ENCODE results near the gene STAT3.
"Not testable (repeated sequence)": the region's sequence is repeated elsewhere in the genome, so short reads cannot be mapped to it uniquely, and the experiment has no call there.

Gene STAT3

DNA sequence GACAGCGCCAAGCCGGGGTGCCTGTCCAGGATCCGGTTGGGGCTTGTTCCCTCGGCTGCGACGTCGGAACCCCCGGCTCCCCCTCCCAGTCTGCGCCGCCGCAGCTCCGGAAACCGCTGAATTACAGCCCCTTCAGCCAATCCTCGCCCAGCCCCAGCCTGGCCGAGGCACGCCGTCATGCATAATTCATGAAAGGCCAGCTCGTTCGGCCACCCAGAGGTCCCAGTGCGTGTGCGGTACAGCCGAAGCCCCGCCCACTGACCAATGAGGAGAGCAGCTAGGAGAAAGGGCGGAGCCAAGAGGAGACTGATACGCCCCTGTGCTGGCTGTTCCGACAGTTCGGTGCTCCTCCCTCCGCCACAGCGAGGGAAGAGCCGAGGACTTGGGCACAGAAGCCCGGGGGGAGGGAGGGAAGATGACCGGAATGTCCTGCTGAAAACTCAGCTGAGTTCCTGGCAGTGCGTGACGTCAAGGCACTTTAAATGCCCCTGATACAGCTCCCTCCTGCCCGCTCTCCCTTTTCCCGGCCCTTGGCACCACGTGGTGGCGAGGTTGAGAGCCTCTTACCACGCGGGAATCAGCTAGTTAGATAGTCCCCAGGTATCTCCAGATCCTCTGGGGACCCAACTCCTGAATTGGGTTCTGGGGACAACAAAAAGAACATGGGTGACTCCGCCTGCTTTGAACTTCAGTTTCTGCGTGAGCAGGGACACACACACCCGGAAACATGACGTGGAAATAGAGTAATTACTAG is at the start of gene STAT3:
Gene STAT3, minus strand, starts transcription at position 62 of the 754 bp plus-strand sequence. CDS start 39,926 bp downstream, outside the sequence.
- peak; percentile 100 for DNase-seq

DNA sequence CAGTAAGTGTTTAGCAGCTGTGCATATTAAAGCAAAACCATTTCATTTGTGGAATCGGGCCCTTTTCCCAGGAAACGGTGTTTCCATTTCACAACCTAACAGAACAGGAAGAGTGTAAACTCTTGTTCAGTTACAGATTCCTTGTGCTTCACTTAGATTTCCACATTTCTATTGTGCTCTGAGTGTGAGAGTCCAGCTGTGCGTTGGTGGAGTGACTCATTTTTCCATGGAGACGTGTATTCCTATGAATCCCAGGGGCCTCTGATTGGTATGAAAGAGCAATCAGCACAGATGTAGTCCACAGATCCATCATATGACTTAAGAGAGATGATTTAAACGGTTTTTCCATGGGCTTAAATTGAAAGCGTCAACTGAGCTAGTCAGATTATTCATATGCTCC is 48.1 kb upstream of the STAT3 start:
- no peak for DNase-seq

DNA sequence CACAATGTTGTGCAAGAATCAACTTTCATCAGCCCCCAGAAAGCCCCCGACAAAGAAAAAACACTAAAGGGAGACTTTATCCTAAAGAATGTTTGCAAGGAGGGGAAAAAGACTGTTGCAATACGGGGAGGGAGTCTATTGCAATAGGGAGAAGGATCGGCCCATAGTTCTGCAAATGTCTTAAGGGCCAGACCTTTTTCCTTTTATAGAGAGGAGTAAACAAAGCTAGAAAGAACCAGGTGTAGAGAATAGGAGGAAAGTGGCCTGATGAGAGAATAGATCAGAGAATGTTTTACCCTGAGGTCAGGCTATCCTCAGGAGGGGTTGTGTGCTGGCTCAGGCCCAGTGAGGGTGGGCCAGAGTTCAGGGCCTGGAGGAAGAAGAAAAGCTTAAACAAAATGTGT is 43.5 kb upstream of the STAT3 start:
- no peak for DNase-seq

DNA sequence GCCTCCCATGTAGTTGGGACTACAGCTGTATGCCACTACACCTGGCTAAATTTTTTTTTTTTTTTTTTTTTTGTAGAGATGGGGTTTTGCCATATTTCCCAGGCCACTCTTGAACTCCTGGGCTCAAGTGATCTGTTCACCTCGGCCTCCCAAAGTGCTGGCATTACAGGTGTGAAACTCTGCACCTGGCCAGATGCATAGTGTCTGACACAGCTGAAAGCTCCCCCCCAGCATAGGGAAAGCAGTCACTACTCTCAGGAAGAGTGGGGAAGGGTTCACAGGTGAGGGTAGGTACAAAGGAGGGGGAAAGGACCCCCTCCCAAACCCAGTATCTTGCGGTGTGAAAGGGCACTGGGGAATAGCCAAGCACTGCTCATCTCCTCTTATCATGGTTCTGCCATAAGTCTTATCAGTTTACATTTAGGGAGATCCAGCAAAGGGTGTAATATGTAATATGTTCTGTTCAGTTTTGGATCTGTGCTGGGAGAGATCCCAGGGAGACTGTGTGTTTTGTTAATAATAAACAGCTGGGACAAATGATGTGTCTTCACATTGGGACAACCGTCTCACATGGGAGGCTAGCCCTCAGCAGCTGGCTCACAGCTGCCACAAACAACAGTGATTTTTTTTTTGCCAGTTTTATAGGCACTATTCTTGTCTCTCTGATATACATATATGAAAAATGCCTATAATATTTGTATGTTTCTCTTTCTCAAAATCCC is 41.6 kb upstream of the STAT3 start:
- no peak for DNase-seq

GRCh38 chr17:42428141-42428944 is 40.1 kb upstream of the STAT3 start:
- DNase-seq, result peak; percentile 28 to 41

- DNase-seq, result no peak
Observed at GRCh38 chr17:42424991-42425610, 36.9 kb upstream of the STAT3 start.

DNA sequence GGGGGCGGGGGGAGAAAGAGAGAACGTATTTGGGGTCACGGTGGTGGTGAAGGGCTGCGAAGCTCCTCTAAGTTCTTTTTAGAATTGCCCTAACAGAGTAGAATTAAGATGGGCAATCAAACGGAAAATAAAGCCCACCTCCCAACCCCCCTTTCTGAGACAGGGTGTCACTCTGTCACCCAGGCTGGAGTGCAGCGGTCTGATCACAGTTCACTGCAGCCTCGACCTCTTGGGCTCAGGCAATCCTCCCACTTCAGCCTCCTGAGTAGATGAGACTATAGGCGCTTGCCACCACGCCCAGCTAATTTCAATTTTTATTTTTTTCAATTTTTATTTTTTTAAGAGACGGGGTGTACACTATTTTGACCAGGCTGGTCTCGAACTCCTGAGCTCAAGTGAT is 35.5 kb upstream of the STAT3 start:
- no peak for DNase-seq

GRCh38 chr17:42422958-42423712 is 34.9 kb upstream of the STAT3 start, which contains the start of gene CAVIN1:
TSS of gene CAVIN1 (minus strand) at chr17:42423256. CDS start at chr17:42423097, 159 bp downstream.
- DNase-seq, result peak; percentile 38 to 52

DNA sequence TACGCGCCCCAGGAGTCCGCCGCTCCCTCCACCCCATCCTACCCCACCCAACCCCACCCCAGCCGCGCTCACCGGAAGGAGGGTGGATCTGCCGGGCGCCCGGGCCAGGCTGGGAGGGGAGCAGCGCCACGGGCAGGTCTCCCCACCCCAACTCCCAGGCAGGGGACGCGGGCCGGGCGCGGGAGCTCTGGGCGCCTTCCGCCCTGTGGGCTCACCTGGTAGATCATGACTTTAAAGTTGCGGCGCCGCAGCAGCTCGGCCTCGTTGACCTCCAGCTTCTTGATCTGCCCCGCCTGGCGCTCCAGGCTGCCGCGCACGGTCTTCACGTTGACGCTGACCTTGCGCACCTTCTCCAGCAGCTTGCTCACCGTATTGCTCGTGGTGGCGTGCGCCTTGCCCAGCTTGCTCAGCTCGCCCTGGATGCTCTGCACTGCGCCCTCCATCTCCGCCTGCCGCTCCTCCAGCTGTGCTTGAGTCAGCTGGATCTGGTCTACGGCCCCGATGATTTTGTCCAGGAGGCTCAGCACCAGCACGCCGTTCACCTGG is 34.2 kb upstream of the STAT3 start:
- peak; percentile 37 to 44 for DNase-seq

DNA sequence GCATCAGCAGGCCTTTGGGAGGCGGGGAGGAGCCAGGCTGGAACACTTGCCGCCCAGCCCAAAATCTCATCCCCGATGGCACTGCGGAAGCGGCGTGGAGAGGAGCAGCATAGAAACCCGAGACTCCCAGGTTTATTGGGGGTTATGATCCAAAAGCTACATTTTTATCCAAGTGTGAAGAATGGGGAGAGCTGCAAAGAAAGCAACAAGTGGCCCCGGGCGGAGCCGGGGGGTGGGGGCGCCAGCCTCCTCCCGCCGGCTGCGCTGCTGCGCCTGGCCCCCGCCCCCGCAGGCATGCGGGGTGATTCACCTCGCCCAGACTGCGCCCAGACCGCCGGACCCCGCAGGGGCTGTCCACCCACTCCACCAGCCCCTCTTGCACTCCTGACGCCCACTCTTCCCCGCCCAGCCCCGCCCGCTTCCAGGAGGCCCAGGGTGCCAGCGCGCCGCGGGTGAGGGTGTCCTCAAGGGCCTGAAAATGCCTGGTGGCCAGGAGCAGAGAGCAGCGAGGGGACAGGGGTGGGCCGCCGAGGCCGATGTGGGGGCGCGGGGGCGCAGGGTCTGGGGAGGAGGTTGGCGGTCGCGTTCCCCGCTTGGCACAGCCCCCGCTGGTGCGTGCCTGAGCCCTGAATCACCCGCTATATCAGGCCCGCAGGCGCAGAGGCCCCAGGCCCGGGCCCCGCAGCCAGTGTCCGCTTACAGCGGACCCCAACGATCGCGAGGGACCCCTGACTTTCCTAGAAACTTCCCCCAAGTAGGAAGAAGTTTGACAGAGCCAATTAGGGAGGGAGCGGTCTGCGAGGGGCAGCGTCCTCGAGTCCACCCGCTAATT is 33.5 kb upstream of the STAT3 start:
- no peak for DNase-seq

- DNase-seq, result no peak
Observed at GRCh38 chr17:42421136-42421506, 32.9 kb upstream of the STAT3 start.

- not testable (repeated sequence) for DNase-seq
Observed at GRCh38 chr17:42417981-42418380, 29.7 kb upstream of the STAT3 start.

GRCh38 chr17:42414704-42415409 is 26.6 kb upstream of the STAT3 start:
- DNase-seq, result peak; percentile 62 to 68

DNA sequence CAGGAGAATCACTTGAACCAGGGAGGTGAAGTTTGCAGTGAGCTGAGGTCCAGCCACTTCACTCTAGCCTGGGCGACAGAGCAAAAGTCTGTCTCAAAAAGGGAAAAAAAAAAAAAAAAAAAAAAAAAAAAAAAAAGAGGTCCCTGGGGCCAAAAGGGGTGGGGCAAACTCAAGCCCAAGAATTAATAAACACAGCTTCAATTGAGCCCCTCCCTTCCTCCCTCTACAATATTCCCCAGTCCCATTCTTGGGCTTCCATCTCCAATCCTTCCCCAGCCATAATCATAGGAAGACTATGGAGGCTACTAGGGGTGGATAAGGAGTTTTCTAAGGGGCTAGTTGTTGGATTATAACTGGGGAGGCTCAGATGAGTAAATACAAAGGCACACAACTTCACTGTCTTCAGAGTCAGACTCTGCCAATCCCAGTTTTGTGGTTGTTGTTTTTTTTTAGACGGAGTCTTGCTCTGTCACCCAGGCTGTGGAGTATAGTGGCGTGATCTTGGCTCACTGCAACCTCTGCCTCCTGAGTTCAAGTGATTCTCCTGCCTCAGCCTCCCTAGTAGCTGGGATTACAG is 25.3 kb upstream of the STAT3 start:
- DNase-seq, result no peak

DNA sequence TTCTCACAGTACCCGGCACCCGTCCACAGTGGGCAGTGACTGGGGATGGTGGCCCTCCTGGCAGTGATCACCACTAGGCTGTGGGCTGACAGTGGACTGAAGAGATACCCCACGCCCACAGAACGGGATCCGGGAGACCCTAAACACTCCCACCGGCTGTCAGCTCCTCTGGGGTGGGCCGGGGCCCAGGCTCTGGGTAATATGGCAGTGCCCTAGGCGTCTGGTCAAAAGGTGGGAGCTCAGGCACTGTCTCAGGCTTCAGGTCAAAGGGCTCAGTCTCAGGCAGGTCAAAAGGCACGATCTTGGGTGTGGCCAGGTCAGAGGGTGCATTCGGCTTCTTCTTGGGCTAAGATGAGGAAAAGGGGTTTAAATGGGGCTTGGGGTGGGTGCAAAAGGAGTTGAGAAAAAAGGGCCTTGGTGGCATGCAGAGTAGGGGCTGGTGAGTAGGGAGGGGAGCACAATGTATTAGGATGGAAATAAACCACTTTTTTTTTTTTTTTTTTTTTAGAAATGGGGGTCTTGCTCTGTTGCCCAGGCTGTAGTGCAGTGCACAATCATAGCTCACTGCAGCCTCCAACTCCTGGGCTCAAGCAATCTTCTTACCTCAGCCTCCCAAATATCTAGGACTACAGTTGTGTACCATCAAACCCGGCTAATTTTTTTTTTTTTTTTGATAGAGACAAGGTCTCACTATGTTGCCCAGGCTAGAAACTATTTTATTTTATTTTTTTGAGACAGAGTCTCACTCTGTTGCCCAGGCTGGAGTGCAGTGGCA is 23.9 kb upstream of the STAT3 start:
- DNase-seq, result no peak

DNA sequence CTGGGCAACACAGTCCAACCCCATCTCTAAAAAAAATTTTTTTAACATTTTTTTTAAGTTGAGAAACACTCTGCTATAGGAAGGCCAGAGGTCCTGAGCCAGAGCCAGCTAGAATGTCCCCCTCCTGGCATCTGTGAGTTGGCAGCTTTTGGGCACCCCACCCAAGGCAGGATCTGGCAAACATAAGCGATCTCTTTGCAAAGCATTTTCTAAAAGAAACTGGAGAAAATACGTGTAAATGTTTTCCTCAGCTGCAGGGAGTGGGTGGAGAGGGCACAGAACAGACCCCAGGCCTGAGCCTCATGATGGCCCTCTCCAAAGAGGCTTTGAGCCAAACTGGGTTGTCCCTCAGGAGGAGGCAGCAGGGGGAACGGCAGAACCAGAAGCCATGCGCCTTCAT is 23.1 kb upstream of the STAT3 start:
- no peak for DNase-seq

DNA sequence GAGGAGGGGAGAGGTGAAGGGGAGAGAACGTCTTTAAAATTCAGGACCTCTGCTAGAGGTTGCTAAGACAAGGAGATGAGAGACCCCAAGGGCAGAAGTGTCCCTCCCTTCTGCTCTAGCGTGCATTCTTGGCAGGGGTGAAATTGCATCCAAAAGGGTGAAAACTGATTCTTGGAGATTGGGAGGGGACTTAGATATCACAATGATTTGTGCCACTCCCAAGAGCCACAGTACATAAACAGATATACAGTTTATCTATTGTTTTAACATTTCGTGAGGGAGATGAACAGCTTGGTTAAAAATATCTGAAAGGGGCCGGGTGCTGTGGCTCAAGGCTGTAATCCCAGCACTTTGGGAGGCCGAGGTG is 22.1 kb upstream of the STAT3 start:
- DNase-seq, result no peak

DNA sequence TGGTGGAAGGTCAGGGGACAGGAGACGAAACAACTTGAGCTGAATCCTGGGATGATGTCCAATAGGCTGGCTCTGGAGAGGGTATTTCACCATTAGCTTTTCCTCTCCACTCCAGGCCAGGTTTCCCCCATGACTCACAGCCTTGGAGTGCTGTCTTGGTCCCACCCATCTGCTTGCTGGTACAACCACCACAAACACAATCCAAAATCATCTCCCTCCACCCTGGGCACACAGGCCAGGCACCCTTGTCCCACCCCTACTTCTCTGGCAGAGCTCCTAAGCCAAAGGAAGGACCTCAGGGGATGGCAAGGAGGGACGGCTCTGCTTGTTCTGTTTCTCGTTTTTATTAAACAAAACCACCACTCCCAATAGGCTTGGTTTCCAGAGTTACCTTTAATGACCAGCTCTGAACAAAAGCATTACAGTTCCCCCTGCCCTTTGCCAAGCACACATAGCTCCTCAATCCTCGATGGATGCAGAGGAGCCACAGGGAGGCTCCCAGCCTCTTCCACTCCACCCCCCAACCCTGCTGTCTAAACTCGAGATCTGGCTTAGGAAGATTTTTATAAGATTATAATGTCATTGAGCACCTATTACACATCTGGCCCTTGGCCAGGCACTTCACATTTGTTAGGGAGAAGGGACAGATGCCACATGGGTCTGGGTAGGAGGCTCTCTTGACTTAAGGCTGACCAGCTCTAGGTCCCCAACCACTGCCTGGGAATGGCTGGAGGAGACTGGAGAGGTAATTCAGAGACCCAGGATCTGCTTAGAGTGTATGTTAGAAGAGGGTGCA is 21.5 kb upstream of the STAT3 start:
- no peak for DNase-seq
